NCI-H345 (cell line): ENCODE results near the gene FLCN.

Experiments used
- DNase-seq: peaks from one replicate; lab custom pipeline; 2025; lab: John Stamatoyannopoulos, UW

The FLCN gene

GRCh38 chr17:17236295-17237025, 508 bp downstream of the FLCN start:
- peak; percentile 6 for DNase-seq

- DNase-seq = peak; percentile 0
These were observed 1.5 kb downstream of the FLCN start for GRCh38 chr17:17235212-17236174.

- no peak for DNase-seq
These were observed 4.7 kb downstream of the FLCN start for GRCh38 chr17:17232303-17232621.

GRCh38 chr17:17231621-17232302, 5.2 kb downstream of the FLCN start:
- no peak for DNase-seq

- no peak for DNase-seq
These were observed 7.3 kb downstream of the FLCN start for GRCh38 chr17:17229416-17230384.

GRCh38 chr17:17228521-17229279, 8.3 kb downstream of the FLCN start:
- DNase-seq = no peak

GRCh38 chr17:17227608-17228520, 9.1 kb downstream of the FLCN start:
- no peak for DNase-seq

GRCh38 chr17:17226451-17227265, 10.3 kb downstream of the FLCN start:
- no peak for DNase-seq

GRCh38 chr17:17225901-17226300, 11.1 kb downstream of the FLCN start:
- no peak for DNase-seq

- DNase-seq = no peak
These were observed 12.8 kb downstream of the FLCN start for GRCh38 chr17:17224137-17224536.

- no peak for DNase-seq
These were observed 13.2 kb downstream of the FLCN start for GRCh38 chr17:17223736-17224135.

- DNase-seq = no peak
These were observed 15.6 kb downstream of the FLCN start for GRCh38 chr17:17221329-17221728.

GRCh38 chr17:17220529-17220928, 16.4 kb downstream of the FLCN start:
- DNase-seq = no peak

- no peak for DNase-seq
These were observed 19.0 kb downstream of the FLCN start for GRCh38 chr17:17217995-17218394.

- DNase-seq = no peak
These were observed 20.2 kb downstream of the FLCN start for GRCh38 chr17:17216776-17217175.

GRCh38 chr17:17216236-17216635, 20.7 kb downstream of the FLCN start:
- DNase-seq = no peak

GRCh38 chr17:17215575-17215974, 21.4 kb downstream of the FLCN start:
- no peak for DNase-seq

GRCh38 chr17:17214646-17215436, 22.1 kb downstream of the FLCN start:
- DNase-seq = no peak
